ENCODE results near the gene EXOC6.

DNA sequence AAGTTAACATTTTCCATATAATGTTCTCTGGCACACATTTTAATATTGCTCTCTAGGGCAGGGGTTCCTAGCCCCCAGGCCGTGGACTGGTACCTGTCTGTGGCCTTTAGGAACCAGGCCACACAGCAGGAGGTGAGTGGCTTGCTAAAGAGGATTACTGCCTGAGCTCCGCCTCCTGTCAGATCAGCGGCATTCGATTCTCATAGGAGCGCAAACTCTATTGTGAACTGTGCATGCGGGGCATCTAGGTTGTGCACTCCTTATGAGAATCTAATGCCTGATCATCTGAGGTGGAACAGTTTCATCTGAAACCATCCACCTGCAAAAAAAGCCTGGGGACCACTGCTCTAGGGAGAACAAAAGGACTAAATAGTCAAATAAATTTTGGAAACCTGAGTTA, 65.7 kb downstream of the EXOC6 start:
- TF ChIP-seq, protein P1, sequence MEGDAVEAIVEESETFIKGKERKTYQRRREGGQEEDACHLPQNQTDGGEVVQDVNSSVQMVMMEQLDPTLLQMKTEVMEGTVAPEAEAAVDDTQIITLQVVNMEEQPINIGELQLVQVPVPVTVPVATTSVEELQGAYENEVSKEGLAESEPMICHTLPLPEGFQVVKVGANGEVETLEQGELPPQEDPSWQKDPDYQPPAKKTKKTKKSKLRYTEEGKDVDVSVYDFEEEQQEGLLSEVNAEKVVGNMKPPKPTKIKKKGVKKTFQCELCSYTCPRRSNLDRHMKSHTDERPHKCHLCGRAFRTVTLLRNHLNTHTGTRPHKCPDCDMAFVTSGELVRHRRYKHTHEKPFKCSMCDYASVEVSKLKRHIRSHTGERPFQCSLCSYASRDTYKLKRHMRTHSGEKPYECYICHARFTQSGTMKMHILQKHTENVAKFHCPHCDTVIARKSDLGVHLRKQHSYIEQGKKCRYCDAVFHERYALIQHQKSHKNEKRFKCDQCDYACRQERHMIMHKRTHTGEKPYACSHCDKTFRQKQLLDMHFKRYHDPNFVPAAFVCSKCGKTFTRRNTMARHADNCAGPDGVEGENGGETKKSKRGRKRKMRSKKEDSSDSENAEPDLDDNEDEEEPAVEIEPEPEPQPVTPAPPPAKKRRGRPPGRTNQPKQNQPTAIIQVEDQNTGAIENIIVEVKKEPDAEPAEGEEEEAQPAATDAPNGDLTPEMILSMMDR (IDR thresholded peaks at IDR 0.05; ENCODE audit: low read depth, low read length, poor library complexity, severe bottlenecking): no peak
- TF ChIP-seq EZH2phosphoT487 (IDR thresholded peaks at IDR 0.05; ENCODE audit: borderline replicate concordance, low read length): no peak

All from DOHH2 (cell line).